ENCODE measurements around the gene KIAA0753. TPM values are rescaled to one million over a fixed set of nuclear protein-coding genes. Genes with fewer than 3 reads are reported as not detected.
A peak's percentile ranks its signal among the peaks of the same experiment; 100 is the strongest.
"Not testable (repeated sequence)": the region's sequence is repeated elsewhere in the genome, so short reads cannot be mapped to it uniquely, and the experiment has no call there.

Gene KIAA0753
- total RNA-seq, 1 donor from 2014 or later: 15.7 TPM

GRCh38 chr17:6660805-6661463, 20.4 kb upstream of the KIAA0753 start:
- TF ChIP-seq, protein P1, sequence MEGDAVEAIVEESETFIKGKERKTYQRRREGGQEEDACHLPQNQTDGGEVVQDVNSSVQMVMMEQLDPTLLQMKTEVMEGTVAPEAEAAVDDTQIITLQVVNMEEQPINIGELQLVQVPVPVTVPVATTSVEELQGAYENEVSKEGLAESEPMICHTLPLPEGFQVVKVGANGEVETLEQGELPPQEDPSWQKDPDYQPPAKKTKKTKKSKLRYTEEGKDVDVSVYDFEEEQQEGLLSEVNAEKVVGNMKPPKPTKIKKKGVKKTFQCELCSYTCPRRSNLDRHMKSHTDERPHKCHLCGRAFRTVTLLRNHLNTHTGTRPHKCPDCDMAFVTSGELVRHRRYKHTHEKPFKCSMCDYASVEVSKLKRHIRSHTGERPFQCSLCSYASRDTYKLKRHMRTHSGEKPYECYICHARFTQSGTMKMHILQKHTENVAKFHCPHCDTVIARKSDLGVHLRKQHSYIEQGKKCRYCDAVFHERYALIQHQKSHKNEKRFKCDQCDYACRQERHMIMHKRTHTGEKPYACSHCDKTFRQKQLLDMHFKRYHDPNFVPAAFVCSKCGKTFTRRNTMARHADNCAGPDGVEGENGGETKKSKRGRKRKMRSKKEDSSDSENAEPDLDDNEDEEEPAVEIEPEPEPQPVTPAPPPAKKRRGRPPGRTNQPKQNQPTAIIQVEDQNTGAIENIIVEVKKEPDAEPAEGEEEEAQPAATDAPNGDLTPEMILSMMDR (conservative IDR thresholded peaks at IDR 0.05; ENCODE audit: low read depth, low read length): no peak
- no peak for DNase-seq (ENCODE audit: low read depth)

GRCh38 chr17:6660101-6660500, 19.6 kb upstream of the KIAA0753 start:
- DNase-seq (ENCODE audit: low read depth): no peak
- TF ChIP-seq, protein P1 (conservative IDR thresholded peaks at IDR 0.05; ENCODE audit: low read depth, low read length): no peak
- H3K4me3 ChIP-seq (ENCODE audit: low read depth, low read length): no peak overlapping the region

More at GRCh38 chr17:6660805-6661463, 20.4 kb upstream of the KIAA0753 start:
- no peak overlapping the region for H3K4me3 ChIP-seq (ENCODE audit: low read depth, low read length)

DNA sequence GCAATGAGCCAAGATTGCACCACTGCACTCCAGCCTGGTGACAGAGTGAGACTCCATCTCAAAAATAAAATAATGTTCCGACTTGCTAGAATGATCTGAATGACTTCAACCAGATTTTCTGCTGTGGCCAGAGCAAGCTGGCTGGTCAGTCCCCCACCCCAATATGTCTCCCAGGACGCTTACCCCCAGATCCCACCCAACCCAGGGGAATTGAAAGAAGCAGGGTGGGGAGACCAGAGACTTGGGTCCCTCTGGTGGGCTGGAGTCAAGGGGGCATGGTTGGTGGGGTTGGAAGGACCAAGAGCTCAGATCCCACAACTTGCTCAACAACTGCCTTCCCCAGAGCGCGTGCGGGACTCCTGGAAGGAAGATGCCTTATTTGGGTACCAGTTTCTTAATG, 17.9 kb upstream of the KIAA0753 start:
- not testable (repeated sequence) for DNase-seq (ENCODE audit: low read depth); H3K4me3 ChIP-seq (ENCODE audit: low read depth, low read length)

DNA sequence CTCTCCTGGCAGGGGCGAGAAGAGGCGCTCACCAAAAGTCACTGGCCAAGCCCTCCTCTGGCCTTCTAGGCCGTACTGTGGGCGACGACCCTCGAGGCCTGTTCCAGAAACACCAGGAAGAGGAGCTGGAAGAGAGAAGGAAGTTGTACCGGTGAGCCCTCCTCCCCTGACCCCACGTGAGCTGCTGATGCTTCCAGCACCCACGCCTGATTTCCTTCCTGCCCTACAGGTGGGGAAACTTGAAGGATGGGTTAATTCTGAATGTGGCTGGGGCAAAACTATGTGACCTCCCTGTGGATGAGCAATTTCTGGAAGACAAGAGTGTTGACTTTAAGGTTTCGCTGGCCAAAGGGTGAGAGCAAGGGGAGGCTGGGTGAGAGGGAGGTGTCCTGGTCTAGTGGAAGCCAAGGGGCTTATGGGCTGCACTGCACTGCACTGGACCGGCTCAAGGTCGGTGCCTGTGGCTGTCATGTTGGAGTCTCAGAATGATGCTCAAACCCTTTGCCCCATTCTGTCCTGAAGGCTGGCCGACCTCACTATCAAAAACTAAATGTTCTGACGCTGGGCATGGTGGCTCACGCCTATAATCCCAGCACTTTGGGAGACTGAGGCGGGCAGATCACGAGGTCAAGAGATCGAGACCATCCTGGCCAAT, 17.2 kb upstream of the KIAA0753 start:
- H3K4me3 ChIP-seq (ENCODE audit: low read depth, low read length): no peak overlapping the region
- TF ChIP-seq, protein P1 (conservative IDR thresholded peaks at IDR 0.05; ENCODE audit: low read depth, low read length): no peak
- no peak for DNase-seq (ENCODE audit: low read depth)

- peak overlapping the region; percentile 27 for H3K4me3 ChIP-seq (ENCODE audit: low read depth, low read length)
- DNase-seq (ENCODE audit: low read depth): not testable (repeated sequence)
Observed at GRCh38 chr17:6656797-6657632, 16.5 kb upstream of the KIAA0753 start.

GRCh38 chr17:6655732-6656361, 15.3 kb upstream of the KIAA0753 start:
- not testable (repeated sequence) for DNase-seq (ENCODE audit: low read depth)

GRCh38 chr17:6654841-6655731, 14.6 kb upstream of the KIAA0753 start:
- TF ChIP-seq, protein P1 (conservative IDR thresholded peaks at IDR 0.05; ENCODE audit: low read depth, low read length): no peak
- DNase-seq (ENCODE audit: low read depth): no peak
- peak overlapping the region; percentile 50 for H3K4me3 ChIP-seq (ENCODE audit: low read depth, low read length)

More at GRCh38 chr17:6655732-6656361, 15.3 kb upstream of the KIAA0753 start:
- H3K4me3 ChIP-seq (ENCODE audit: low read depth, low read length): not testable (repeated sequence)
